SU-DHL-6 (cell line): Measurements from ENCODE around the gene DCTN3.

Experiments
- CTCF ChIP-seq: fragments of 200-600 bp; sonication (generic); IDR thresholded peaks from one replicate; pipeline ENCODE4 v1.5.1; 2017; ENCODE audit warnings: antibody characterized with exemption, mild to moderate bottlenecking, low read length, moderate library complexity; ENCODE audit not compliant: insufficient read depth, poor library complexity, severe bottlenecking
- EZH2phosphoT487 ChIP-seq: fragments of 200-600 bp; sonication (generic), shearing (Covaris generic); conservative IDR thresholded peaks from 2 replicates; pipeline ENCODE4 v1.6.1; 2018; ENCODE audit warnings: mild to moderate bottlenecking, antibody characterized with exemption, low read length, moderate library complexity, mixed read lengths

- no peak for TF ChIP-seq CTCF
- TF ChIP-seq EZH2phosphoT487, result no peak
These were observed at the start of gene DCTN3 for GRCh38 chr9:34620061-34620994.
